Testis (tissue), 2 donors: ENCODE measurements around the gene PRTFDC1.
"Not testable (repeated sequence)": the region's sequence is repeated elsewhere in the genome, so short reads cannot be mapped to it uniquely, and the experiment has no call there.

ENCODE experiments used
- POLR2A ChIP-seq: fragments of 450-650 bp; IDR thresholded peaks from one replicate; pipeline ENCODE4 v1.6.1; 2017; ENCODE audit warnings: antibody characterized with exemption, mild to moderate bottlenecking, moderate library complexity
- TF ChIP-seq, protein P1 (sequence below), 3 experiments: fragments of 450-650 bp in 2 of 3; fragments of 200-600 bp in 1 of 3; sonication (generic) in 1 of 3; IDR thresholded peaks; one replicate each; pipeline ENCODE4 v1.5.1; 2016 to 2019; ENCODE audit warnings: antibody characterized with exemption in 3 of 3, mild to moderate bottlenecking in 2 of 3, moderate library complexity in 1 of 3

DNA sequence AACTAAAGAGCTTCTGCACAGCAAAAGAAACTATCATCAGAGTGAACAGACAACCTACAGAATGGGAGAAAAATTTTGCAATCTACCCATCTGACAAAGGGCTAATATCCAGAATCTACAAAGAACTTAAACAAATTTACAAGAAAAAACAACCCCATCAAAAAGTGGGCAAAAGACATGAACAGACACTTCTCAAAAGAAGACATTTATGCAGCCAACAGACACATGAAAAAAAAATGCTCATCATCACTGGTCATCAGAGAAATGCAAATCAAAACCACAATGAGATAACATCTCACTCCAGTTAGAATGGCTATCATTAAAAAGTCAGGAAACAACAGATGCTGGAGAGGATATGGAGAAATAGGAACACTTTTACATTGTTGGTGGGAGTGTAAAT is 27.9 kb downstream of the PRTFDC1 start:
- TF ChIP-seq, protein P1, sequence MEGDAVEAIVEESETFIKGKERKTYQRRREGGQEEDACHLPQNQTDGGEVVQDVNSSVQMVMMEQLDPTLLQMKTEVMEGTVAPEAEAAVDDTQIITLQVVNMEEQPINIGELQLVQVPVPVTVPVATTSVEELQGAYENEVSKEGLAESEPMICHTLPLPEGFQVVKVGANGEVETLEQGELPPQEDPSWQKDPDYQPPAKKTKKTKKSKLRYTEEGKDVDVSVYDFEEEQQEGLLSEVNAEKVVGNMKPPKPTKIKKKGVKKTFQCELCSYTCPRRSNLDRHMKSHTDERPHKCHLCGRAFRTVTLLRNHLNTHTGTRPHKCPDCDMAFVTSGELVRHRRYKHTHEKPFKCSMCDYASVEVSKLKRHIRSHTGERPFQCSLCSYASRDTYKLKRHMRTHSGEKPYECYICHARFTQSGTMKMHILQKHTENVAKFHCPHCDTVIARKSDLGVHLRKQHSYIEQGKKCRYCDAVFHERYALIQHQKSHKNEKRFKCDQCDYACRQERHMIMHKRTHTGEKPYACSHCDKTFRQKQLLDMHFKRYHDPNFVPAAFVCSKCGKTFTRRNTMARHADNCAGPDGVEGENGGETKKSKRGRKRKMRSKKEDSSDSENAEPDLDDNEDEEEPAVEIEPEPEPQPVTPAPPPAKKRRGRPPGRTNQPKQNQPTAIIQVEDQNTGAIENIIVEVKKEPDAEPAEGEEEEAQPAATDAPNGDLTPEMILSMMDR (IDR thresholded peaks at IDR 0.05), result not testable (repeated sequence)
- not testable (repeated sequence) for TF ChIP-seq POLR2A
